Measurements from ENCODE around the gene DCUN1D2.
"Not testable (repeated sequence)": the region's sequence is repeated elsewhere in the genome, so short reads cannot be mapped to it uniquely, and the experiment has no call there.

Gene DCUN1D2

GRCh38 chr13:113466383-113466782, 24.1 kb downstream of the DCUN1D2 start:
- DNase-seq (ENCODE audit: low read depth, low spot score), result no peak

GRCh38 chr13:113465300-113465699, 25.2 kb downstream of the DCUN1D2 start:
- no peak for DNase-seq (ENCODE audit: low read depth, low spot score)

GRCh38 chr13:113464476-113464875, 26.0 kb downstream of the DCUN1D2 start:
- DNase-seq (ENCODE audit: low read depth, low spot score), result no peak

GRCh38 chr13:113461022-113461751, 29.3 kb downstream of the DCUN1D2 start:
- no peak for DNase-seq (ENCODE audit: low read depth, low spot score)

GRCh38 chr13:113460599-113460998, 29.9 kb downstream of the DCUN1D2 start:
- no peak for DNase-seq (ENCODE audit: low read depth, low spot score)

- DNase-seq (ENCODE audit: low read depth, low spot score), result no peak
Observed at GRCh38 chr13:113460064-113460555, 30.4 kb downstream of the DCUN1D2 start.

- DNase-seq (ENCODE audit: low read depth, low spot score), result no peak
Observed at GRCh38 chr13:113458253-113459065, 32.1 kb downstream of the DCUN1D2 start.

- no peak for DNase-seq (ENCODE audit: low read depth, low spot score)
Observed at GRCh38 chr13:113457510-113457909, 33.0 kb downstream of the DCUN1D2 start.

GRCh38 chr13:113456116-113456702, 34.3 kb downstream of the DCUN1D2 start:
- no peak for DNase-seq (ENCODE audit: low read depth, low spot score)

GRCh38 chr13:113455384-113455783, 35.1 kb downstream of the DCUN1D2 start:
- DNase-seq (ENCODE audit: low read depth, low spot score), result no peak

GRCh38 chr13:113454936-113455335, 35.6 kb downstream of the DCUN1D2 start:
- no peak for DNase-seq (ENCODE audit: low read depth, low spot score)

- DNase-seq (ENCODE audit: low read depth, low spot score), result no peak
Observed at GRCh38 chr13:113452942-113453901, 37.3 kb downstream of the DCUN1D2 start, which contains the start of gene ADPRHL1. Gene ADPRHL1, minus strand, starts transcription at chr13:113453488. Its CDS starts 51 bp downstream, at chr13:113453437.

- no peak for DNase-seq (ENCODE audit: low read depth, low spot score)
Observed at GRCh38 chr13:113452466-113452865, 38.0 kb downstream of the DCUN1D2 start.

GRCh38 chr13:113451951-113452421, 38.5 kb downstream of the DCUN1D2 start:
- DNase-seq (ENCODE audit: low read depth, low spot score), result no peak

GRCh38 chr13:113450861-113451620, 39.5 kb downstream of the DCUN1D2 start:
- not testable (repeated sequence) for DNase-seq (ENCODE audit: low read depth, low spot score)

GRCh38 chr13:113450348-113450744, 40.2 kb downstream of the DCUN1D2 start:
- not testable (repeated sequence) for DNase-seq (ENCODE audit: low read depth, low spot score)

- DNase-seq (ENCODE audit: low read depth, low spot score), result no peak
Observed at GRCh38 chr13:113449693-113450347, 40.7 kb downstream of the DCUN1D2 start.

- no peak for DNase-seq (ENCODE audit: low read depth, low spot score)
Observed at GRCh38 chr13:113448885-113449692, 41.4 kb downstream of the DCUN1D2 start.

- no peak for DNase-seq (ENCODE audit: low read depth, low spot score)
Observed at GRCh38 chr13:113448545-113448884, 42.0 kb downstream of the DCUN1D2 start.
